ENCODE results near the gene MTUS2. TPM values are rescaled to one million over a fixed set of nuclear protein-coding genes. Genes with fewer than 3 reads are reported as not detected.

MTUS2 gene
- total RNA-seq, 4 donors from 2014 or later: 0.26 to 0.72 (median 0.38) TPM; not detected in 1

DNA sequence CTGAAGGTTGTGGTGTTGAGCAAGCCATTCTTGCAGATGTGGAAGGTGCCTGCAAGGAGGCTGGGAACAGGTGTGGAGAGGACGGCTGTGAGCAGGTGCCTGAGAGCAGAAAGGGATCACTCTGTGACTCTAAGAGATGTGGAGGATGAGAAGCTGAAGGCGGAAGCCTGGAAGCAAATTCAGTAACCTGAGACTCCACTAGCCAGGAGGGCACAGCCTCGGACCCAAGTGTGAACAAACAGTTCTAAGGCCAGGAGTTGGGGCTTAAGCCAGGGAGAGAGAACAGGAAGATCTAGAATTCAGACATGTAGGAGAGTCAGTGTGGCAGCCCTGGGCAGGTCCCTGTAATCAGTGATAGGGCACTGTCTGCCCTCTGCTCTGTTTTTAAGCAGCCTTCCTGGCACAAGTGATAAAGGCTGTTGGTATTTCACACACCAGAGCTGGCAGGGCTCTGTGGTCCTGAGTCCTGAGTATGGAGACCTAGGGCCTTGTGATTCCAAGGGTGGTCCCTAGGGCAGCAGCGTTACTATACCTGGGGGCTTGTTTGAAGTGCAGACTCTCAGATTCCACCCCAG is 644.1 kb downstream of the MTUS2 start:
- H3K9me3 ChIP-seq: no peaks in the 10 kb centered on the region
- no peak overlapping the region for H3K4me3 ChIP-seq
- no peaks in the 10 kb centered on the region for H3K4me1 ChIP-seq
- H3K27me3 ChIP-seq: no peaks in the 10 kb centered on the region
- TF ChIP-seq, protein P1, sequence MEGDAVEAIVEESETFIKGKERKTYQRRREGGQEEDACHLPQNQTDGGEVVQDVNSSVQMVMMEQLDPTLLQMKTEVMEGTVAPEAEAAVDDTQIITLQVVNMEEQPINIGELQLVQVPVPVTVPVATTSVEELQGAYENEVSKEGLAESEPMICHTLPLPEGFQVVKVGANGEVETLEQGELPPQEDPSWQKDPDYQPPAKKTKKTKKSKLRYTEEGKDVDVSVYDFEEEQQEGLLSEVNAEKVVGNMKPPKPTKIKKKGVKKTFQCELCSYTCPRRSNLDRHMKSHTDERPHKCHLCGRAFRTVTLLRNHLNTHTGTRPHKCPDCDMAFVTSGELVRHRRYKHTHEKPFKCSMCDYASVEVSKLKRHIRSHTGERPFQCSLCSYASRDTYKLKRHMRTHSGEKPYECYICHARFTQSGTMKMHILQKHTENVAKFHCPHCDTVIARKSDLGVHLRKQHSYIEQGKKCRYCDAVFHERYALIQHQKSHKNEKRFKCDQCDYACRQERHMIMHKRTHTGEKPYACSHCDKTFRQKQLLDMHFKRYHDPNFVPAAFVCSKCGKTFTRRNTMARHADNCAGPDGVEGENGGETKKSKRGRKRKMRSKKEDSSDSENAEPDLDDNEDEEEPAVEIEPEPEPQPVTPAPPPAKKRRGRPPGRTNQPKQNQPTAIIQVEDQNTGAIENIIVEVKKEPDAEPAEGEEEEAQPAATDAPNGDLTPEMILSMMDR (IDR thresholded peaks at IDR 0.05): no peak
- TF ChIP-seq POLR2AphosphoS5 (IDR thresholded peaks at IDR 0.05): no peak
- TF ChIP-seq POLR2A (IDR thresholded peaks at IDR 0.05): no peak
- TF ChIP-seq EP300 (IDR thresholded peaks at IDR 0.05): no peak
- H3K36me3 ChIP-seq: no peaks in the 10 kb centered on the region
- no peak overlapping the region for H3K27ac ChIP-seq
- DNase-seq (ENCODE audit: low spot score in 2 of 2): no peak
- 78% methylated on average over 4 of the region's 4 CpGs for WGBS

DNA sequence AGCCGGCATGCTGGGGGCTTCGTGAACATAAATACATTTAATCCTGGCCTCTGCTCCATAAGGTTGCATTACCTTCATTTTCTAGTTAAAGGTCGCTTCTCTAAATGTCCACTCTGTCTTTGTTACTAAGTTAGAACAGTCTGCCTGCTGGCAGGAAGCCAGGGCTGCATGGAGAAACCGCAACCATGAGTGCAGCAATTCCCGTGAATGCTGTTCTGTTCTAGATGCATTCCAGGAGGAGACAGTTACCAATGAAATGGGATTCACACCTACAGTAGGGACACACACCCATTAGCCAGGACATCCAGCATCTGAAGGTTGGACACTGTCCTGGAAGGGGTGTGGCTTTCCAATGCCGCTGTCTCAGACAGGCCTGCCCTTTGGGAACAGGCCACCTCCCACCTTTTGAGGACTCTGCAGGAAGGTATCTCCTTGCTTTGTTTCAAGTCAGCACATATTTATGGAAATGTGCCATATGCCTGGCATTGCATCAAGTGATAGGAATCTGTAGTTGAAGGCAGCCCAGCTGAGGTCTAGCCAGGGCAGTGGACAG is 645.7 kb downstream of the MTUS2 start:
- no peaks in the 10 kb centered on the region for H3K36me3 ChIP-seq
- H3K4me3 ChIP-seq: no peak overlapping the region
- TF ChIP-seq EP300 (IDR thresholded peaks at IDR 0.05): no peak
- TF ChIP-seq, protein P1 (IDR thresholded peaks at IDR 0.05): no peak
- no peaks in the 10 kb centered on the region for H3K9me3 ChIP-seq
- no peaks in the 10 kb centered on the region for H3K27me3 ChIP-seq
- H3K4me1 ChIP-seq: no peaks in the 10 kb centered on the region
- no peak overlapping the region for H3K27ac ChIP-seq
- 45% methylated on average over 6 of the region's 6 CpGs for WGBS
- no peak for DNase-seq (ENCODE audit: low spot score in 2 of 2)

DNA sequence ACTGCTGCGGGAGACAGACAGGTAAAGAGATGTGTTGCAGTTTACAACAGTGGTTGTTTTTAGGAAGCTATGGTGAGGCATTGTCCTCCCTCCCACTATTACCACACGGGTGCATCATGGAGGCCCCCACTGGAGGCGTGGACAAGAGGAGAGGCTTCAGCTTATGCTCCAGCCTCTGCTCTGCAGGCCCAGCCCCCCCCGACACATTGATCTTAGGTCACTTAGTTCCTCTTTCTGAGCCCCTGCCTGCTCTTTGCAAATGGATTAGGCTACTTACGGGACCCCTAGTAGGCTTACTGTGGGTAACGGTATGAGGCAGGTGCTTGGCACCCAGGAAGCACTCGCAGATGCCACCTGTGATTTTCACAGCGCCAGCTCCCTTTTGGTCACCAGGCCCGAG is 651.4 kb downstream of the MTUS2 start:
- no peak overlapping the region for H3K4me3 ChIP-seq
- WGBS: 87% methylated on average over 9 of the region's 9 CpGs
- H3K36me3 ChIP-seq: no peaks in the 10 kb centered on the region
- TF ChIP-seq EP300 (IDR thresholded peaks at IDR 0.05): no peak
- TF ChIP-seq, protein P1 (IDR thresholded peaks at IDR 0.05): no peak
- no peaks in the 10 kb centered on the region for H3K9me3 ChIP-seq
- H3K4me1 ChIP-seq: no peaks in the 10 kb centered on the region
- no peak overlapping the region for H3K27ac ChIP-seq
- no peaks in the 10 kb centered on the region for H3K27me3 ChIP-seq
- no peak for DNase-seq (ENCODE audit: low spot score in 2 of 2)

DNA sequence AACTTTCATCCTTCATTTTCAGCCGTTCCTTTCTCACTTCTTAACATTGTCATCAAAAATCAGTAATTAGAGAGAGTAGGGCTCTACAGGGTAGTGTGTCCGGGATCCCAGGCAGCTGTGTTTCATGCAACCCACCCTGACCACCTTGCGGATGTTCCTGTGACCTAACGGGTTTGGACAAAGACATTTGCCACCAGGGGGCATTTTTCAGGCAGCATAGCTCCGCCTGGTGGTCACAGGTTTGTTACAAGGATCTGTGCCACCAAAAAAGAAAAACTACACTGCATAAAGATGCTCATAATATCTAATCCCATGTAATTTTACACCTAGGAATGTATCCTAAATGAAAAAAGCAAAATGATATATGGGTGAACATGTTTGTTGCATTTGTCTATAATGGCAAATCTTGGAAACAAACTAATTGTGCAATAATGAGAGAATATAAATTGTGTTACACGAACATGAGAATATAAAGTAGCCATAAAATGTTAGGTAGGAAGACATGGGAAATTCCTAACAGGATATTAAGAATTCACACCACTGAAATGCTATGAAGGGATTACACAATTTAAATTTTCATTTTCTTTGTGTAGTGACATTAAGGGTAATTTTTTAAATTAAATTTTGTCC is 652.3 kb downstream of the MTUS2 start:
- Histone ChIP-seq H3K9me3 (no peaks in the 10 kb centered on the region), H3K36me3 (no peaks in the 10 kb centered on the region), H3K27ac (no peak overlapping the region), H3K4me1 (no peaks in the 10 kb centered on the region), H3K4me3 (no peak overlapping the region), H3K27me3 (no peaks in the 10 kb centered on the region)
- TF ChIP-seq POLR2AphosphoS5 (IDR thresholded peaks at IDR 0.05) (no peak), EP300 (IDR thresholded peaks at IDR 0.05) (no peak)
- TF ChIP-seq, protein P1 (IDR thresholded peaks at IDR 0.05): peak; percentile 48 to 68
- 44% methylated on average over 6 of the region's 6 CpGs for whole genome bisulfite sequencing
- DNase-seq (ENCODE audit: low spot score in 2 of 2): no peak

DNA sequence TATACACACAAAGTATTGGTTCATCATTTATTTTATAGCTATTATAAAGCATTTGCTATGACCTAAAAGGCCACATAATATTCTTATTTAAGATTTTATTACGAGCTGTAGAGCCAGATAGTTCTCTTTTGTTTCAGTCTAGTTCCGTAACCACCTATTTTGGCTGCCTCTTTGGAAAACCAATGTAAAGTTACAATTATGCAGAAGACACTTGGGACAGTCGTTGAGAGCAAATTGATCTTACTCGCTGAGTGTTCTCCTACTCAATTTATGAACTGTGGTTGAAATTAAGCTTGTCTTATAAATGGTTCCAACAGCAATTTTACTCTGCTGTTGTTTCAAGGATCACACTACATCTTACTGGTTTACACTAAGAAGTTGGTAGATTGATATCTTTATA is 653.0 kb downstream of the MTUS2 start:
- no peaks in the 10 kb centered on the region for H3K36me3 ChIP-seq
- TF ChIP-seq POLR2A (IDR thresholded peaks at IDR 0.05) (no peak), EP300 (IDR thresholded peaks at IDR 0.05) (no peak), POLR2AphosphoS5 (IDR thresholded peaks at IDR 0.05) (no peak)
- TF ChIP-seq, protein P1 (IDR thresholded peaks at IDR 0.05): no peak

More for the DNA sequence above, 653.0 kb downstream of the MTUS2 start:
- H3K4me1 ChIP-seq: no peaks in the 10 kb centered on the region
- WGBS: 77% methylated on average over 4 of the region's 4 CpGs
- no peaks in the 10 kb centered on the region for H3K9me3 ChIP-seq
- H3K4me3 ChIP-seq: no peak overlapping the region
- no peaks in the 10 kb centered on the region for H3K27me3 ChIP-seq
- DNase-seq (ENCODE audit: low spot score in 2 of 2): no peak
- no peak overlapping the region for H3K27ac ChIP-seq

Measured in suprapubic skin (tissue), 4 donors.